GM23338 (cell line): ENCODE measurements around the gene RBM24. TPM values are rescaled to one million over a fixed set of nuclear protein-coding genes. Genes with fewer than 3 reads are reported as not detected.
A peak's percentile ranks its signal among the peaks of the same experiment; 100 is the strongest.

Experiments
- ATAC-seq: fragments of 200-7000 bp; cut with Tn5 transposase; 3 replicates; pipeline ENCODE4 v1.9.1; 2020
- DNase-seq: peaks from one replicate; pipeline ENCODE4 v3.0.0-alpha.2; 2015; ENCODE audit warnings: low spot score
- H2AFZ ChIP-seq: fragments of 200-600 bp; sonication (generic); 2 replicates; pipeline ENCODE4 v1.8.0; 2016; ENCODE audit warnings: antibody characterized with exemption, mild to moderate bottlenecking, moderate library complexity
- H3F3A ChIP-seq: fragments of 200-600 bp; sonication (generic); replicated peaks from 2 replicates; pipeline ENCODE4 v1.8.0; 2017; ENCODE audit warnings: antibody characterized with exemption, mixed run types, low read depth
- H3K27ac ChIP-seq: fragments of 200-600 bp; sonication (generic); 2 replicates; pipeline ENCODE4 v1.6.1; 2016; ENCODE audit warnings: low read depth
- H3K27me3 ChIP-seq: fragments of 200-600 bp; sonication (generic); 2 replicates; pipeline ENCODE4 v1.8.0; 2016; ENCODE audit warnings: mild to moderate bottlenecking, mixed run types, moderate library complexity; ENCODE audit not compliant: insufficient read depth
- H3K36me3 ChIP-seq: fragments of 200-600 bp; sonication (generic); 2 replicates; pipeline ENCODE4 v1.8.0; 2016; ENCODE audit warnings: mild to moderate bottlenecking; ENCODE audit not compliant: insufficient read depth
- H3K4me1 ChIP-seq: fragments of 200-600 bp; sonication (generic); 2 replicates; pipeline ENCODE4 v1.8.0; 2016; ENCODE audit warnings: mild to moderate bottlenecking, moderate library complexity; ENCODE audit not compliant: insufficient read depth
- H3K4me2 ChIP-seq: fragments of 200-600 bp; sonication (generic); 2 replicates; pipeline ENCODE4 v1.7.1; 2017; ENCODE audit warnings: mixed run types
- H3K4me3 ChIP-seq: fragments of 200-600 bp; sonication (generic); 2 replicates; pipeline ENCODE4 v1.6.1; 2016; ENCODE audit warnings: mixed run types
- H3K79me2 ChIP-seq: fragments of 200-600 bp; sonication (generic); replicated peaks from 2 replicates; pipeline ENCODE4 v1.8.0; 2017; ENCODE audit warnings: mild to moderate bottlenecking; ENCODE audit not compliant: insufficient read depth
- H3K9me2 ChIP-seq: fragments of 200-600 bp; sonication (generic); 2 replicates; pipeline ENCODE4 v1.8.0; 2017; ENCODE audit not compliant: insufficient read depth
- H4K20me1 ChIP-seq: fragments of 200-600 bp; sonication (generic); replicated peaks from 2 replicates; pipeline ENCODE4 v1.8.0; 2017; ENCODE audit warnings: mild to moderate bottlenecking; ENCODE audit not compliant: insufficient read depth
- H3K27ac Mint-ChIP-seq: 2 replicates; pipeline ENCODE4 v1.8.0; 2020; ENCODE audit warnings: inconsistent platforms, mild to moderate bottlenecking, moderate library complexity, mixed read lengths
- H3K27me3 Mint-ChIP-seq: 3 replicates; pipeline ENCODE4 v1.8.0; 2022; ENCODE audit warnings: low read depth, mild to moderate bottlenecking, moderate library complexity, mixed read lengths, inconsistent platforms; ENCODE audit not compliant: insufficient read depth, poor library complexity
- H3K36me3 Mint-ChIP-seq: 3 replicates; pipeline ENCODE4 v1.8.0; 2021; ENCODE audit warnings: low read depth, mild to moderate bottlenecking, inconsistent platforms, moderate library complexity, mixed read lengths
- H3K4me1 Mint-ChIP-seq: 3 replicates; pipeline ENCODE4 v1.8.0; 2020; ENCODE audit warnings: mild to moderate bottlenecking, inconsistent platforms, mixed read lengths
- H3K4me3 Mint-ChIP-seq: 3 replicates; pipeline ENCODE4 v1.8.0; 2021; ENCODE audit warnings: moderate library complexity, mild to moderate bottlenecking, inconsistent platforms, mixed read lengths
- H3K9me3 Mint-ChIP-seq: 3 replicates; pipeline ENCODE4 v1.8.0; 2020; ENCODE audit warnings: moderate library complexity, mild to moderate bottlenecking, inconsistent platforms, mixed read lengths
- CREB1 ChIP-seq: fragments of 250-450 bp; sonication (Bioruptor Pico); IDR thresholded peaks from 2 replicates; pipeline ENCODE4 v1.5.0; 2020; ENCODE audit warnings: low read depth, mild to moderate bottlenecking, moderate library complexity
- CTCF ChIP-seq, 2 experiments: fragments of 200-600 bp in 1 of 2; sonication (generic) in 1 of 2; conservative IDR thresholded peaks; 2 replicates each; pipeline versions ENCODE4 v1.5.1 to v1.6.1; 2016 to 2017; ENCODE audit warnings: antibody characterized with exemption in 2 of 2, low read depth in 2 of 2, mild to moderate bottlenecking in 2 of 2, moderate library complexity in 1 of 2
- ETS1 ChIP-seq: IDR thresholded peaks from 2 replicates; pipeline ENCODE4 v1.6.1; 2016; ENCODE audit warnings: antibody characterized with exemption
- EZH2 ChIP-seq: fragments of 200-600 bp; sonication (generic); IDR thresholded peaks from one replicate; pipeline ENCODE4 v1.8.0; 2017; ENCODE audit warnings: antibody characterized with exemption, mild to moderate bottlenecking, low read depth; ENCODE audit not compliant: unreplicated experiment
- EZH2phosphoT487 ChIP-seq: fragments of 200-600 bp; sonication (generic); IDR thresholded peaks from one replicate; pipeline ENCODE4 v1.8.1; 2018; ENCODE audit warnings: antibody characterized with exemption; ENCODE audit not compliant: unreplicated experiment
- NANOG ChIP-seq: IDR thresholded peaks from 2 replicates; pipeline ENCODE4 v1.6.1; 2016; ENCODE audit warnings: antibody characterized with exemption, borderline replicate concordance
- POLR2AphosphoS5 ChIP-seq: IDR thresholded peaks from 2 replicates; pipeline ENCODE4 v1.6.1; 2016; ENCODE audit warnings: antibody characterized with exemption, low read depth
- REST ChIP-seq: IDR thresholded peaks from one replicate; pipeline ENCODE4 v1.6.1; 2018; ENCODE audit warnings: antibody characterized with exemption; ENCODE audit not compliant: unreplicated experiment
- ZNF114 ChIP-seq: fragments of 250-450 bp; sonication (Bioruptor Pico); IDR thresholded peaks from 2 replicates; pipeline ENCODE4 v1.5.0; 2020; ENCODE audit warnings: mild to moderate bottlenecking, moderate library complexity
- ZNF331 ChIP-seq: fragments of 250-450 bp; sonication (Bioruptor Pico); IDR thresholded peaks from 2 replicates; pipeline ENCODE4 v1.5.0; 2020; ENCODE audit warnings: low read depth, mild to moderate bottlenecking, moderate library complexity
- ZNF462 ChIP-seq: fragments of 250-450 bp; sonication (Bioruptor Pico); IDR thresholded peaks from 2 replicates; pipeline ENCODE4 v1.5.0; 2020; ENCODE audit warnings: mild to moderate bottlenecking, moderate library complexity
- polyA plus RNA-seq: library from polyadenylated mRNA; unstranded; fragments of >200 nt; fragmentation: Nextera tagmentation; extraction: Ambion mirVana; gene quantifications from 2 replicates; pipeline ENCODE4 v1.2.1, GENCODE V29; 2016
- total RNA-seq: library from RNA; depleted of rRNA; stranded (reverse); fragments of >200 nt; shearing (Covaris generic); gene quantifications from 2 replicates; pipeline ENCODE4 v1.2.3, GENCODE V29; 2014

RBM24 gene
- total and polyA plus RNA-seq, 2 experiments from 2014 or later: 0.27 to 1.3 TPM

- peaks cover 10% of the 10 kb centered on the region for H3K4me1 ChIP-seq
- 0 out of 2 replicates have a peak overlapping the region, but pooled peaks have one; percentile 16 for H2AFZ ChIP-seq
- Mint-ChIP-seq H3K4me3 (no peak overlapping the region), H3K9me3 (no peaks in the 10 kb centered on the region; the same call in 2 of the 3 replicates), H3K4me1 (peaks cover 9% of the 10 kb centered on the region; the same call in 2 of the 3 replicates), H3K27me3 (peaks cover 4% of the 10 kb centered on the region), H3K27ac (no peak overlapping the region), H3K36me3 (no peaks in the 10 kb centered on the region)
- no peaks in the 10 kb centered on the region for H3K79me2 ChIP-seq
- no peaks in the 10 kb centered on the region for H4K20me1 ChIP-seq
- H3K9me2 ChIP-seq: no peaks in the 10 kb centered on the region
- ATAC-seq (no peak), DNase-seq (no peak)
- TF ChIP-seq REST (no peak), ZNF331 (CRISPR knock-in tag) (no peak), POLR2AphosphoS5 (no peak), ZNF462 (CRISPR knock-in tag) (no peak), ZNF114 (no peak), EZH2 (no peak), NANOG (no peak), ETS1 (no peak), CTCF (conservative IDR thresholded peaks at IDR 0.05; ENCODE audit: low read depth in 2 of 2) (no peak), EZH2phosphoT487 (no peak), CREB1 (no peak)
- no peak overlapping the region for H3K27ac ChIP-seq
- H3K27me3 ChIP-seq: no peaks in the 10 kb centered on the region
- no peaks in the 10 kb centered on the region for H3K36me3 ChIP-seq
- H3K4me2 ChIP-seq: no peak overlapping the region
- H3K4me3 ChIP-seq: no peak overlapping the region
- no peaks in the 10 kb centered on the region for H3F3A ChIP-seq
Observed at GRCh38 chr6:17239260-17239659, 41.9 kb upstream of the RBM24 start.
